Adrenal gland (tissue), 12 donors: ENCODE measurements around the gene DGAT2. TPM values are rescaled to one million over a fixed set of nuclear protein-coding genes. Genes with fewer than 3 reads are reported as not detected.

Experiments used
- DNase-seq, 7 donors: peaks; one replicate each; pipeline ENCODE4 v3.0.0-alpha.2; 2019 to 2020
- H3K27ac ChIP-seq, 5 donors: fragments of 200-600 bp; sonication (generic) in 4 of 5; 1 replicate in 3 of 5; 2 replicates in 2 of 5; pipeline versions ENCODE4 v1.5.1 to v1.8.0; 2016 to 2020; ENCODE audit warnings: mild to moderate bottlenecking in 1 of 5
- H3K27me3 ChIP-seq: fragments of 200-600 bp; 2 replicates; pipeline ENCODE4 v1.8.0; 2021
- H3K36me3 ChIP-seq, 2 donors: fragments of 200-600 bp; replicated peaks in 1 of 2; 1 replicate in 1 of 2; 2 replicates in 1 of 2; pipeline versions ENCODE4 v1.5.1 to v1.8.0; 2018 to 2022
- H3K4me1 ChIP-seq, 2 donors: fragments of 200-600 bp; replicated peaks in 1 of 2; 1 replicate in 1 of 2; 2 replicates in 1 of 2; pipeline versions ENCODE4 v1.5.1 to v1.8.0; 2018 to 2021
- H3K4me3 ChIP-seq, 4 donors: fragments of 200-600 bp; sonication (generic) in 3 of 4; one replicate each; pipeline ENCODE4 v1.5.1; 2016 to 2018
- H3K9me3 ChIP-seq, 3 donors: fragments of 200-600 bp; sonication (generic) in 1 of 3; replicated peaks in 1 of 3; 1 replicate in 2 of 3; 2 replicates in 1 of 3; pipeline versions ENCODE4 v1.5.1 to v1.8.0; 2016 to 2021
- POLR2A ChIP-seq, 2 donors: fragments of 450-650 bp; IDR thresholded peaks; one replicate each; pipeline ENCODE4 v1.6.1; 2017; ENCODE audit warnings: antibody characterized with exemption in 2 of 2, mild to moderate bottlenecking in 2 of 2, moderate library complexity in 1 of 2
- WGBS, 4 donors: extraction: QIAGEN DNeasy Blood & Tissue Kit in 2 of 4; methylation state at CpG; one replicate each; pipeline versions ENCODE4 v1.1.5 to v1.1.7; 2013 to 2017; 5-methylcytosine and 5-hydroxymethylcytosine counted together
- intact Hi-C, 2 donors: fragments of 100-400 bp; cut with DNase I; formaldehyde crosslinking; loops; one replicate each; pipeline versions ENCODE4 v1.14.1 to v1.15.0; 2022 to 2023
- polyA plus RNA-seq, 3 donors: library from polyadenylated mRNA; stranded (reverse); fragments of 200-250 nt in 2 of 3; fragments of 350-450 nt in 1 of 3; fragmentation: Illumina TruSeq in 1 of 3; extraction: RNeasy Lipid Tissue Mini Kit (QIAGEN cat#74804) in 1 of 3; gene quantifications; one replicate each; pipeline ENCODE4 v1.2.3, GENCODE V29; 2013 to 2014
- total RNA-seq, 9 donors: library from RNA; depleted of rRNA in 4 of 9; stranded (reverse); fragments of >200 nt in 4 of 9; fragments of 120-200 nt in 1 of 9; fragmentation: NEBNext Ultra II Directional in 1 of 9; extraction: Animal tissue kit (Norgen Biotek cat#: 25700) in 1 of 9; gene quantifications; one replicate each; pipeline versions ENCODE4 v1.1.0 to v1.2.4, GENCODE V29; 2013 to 2023
- TF ChIP-seq, protein P1 (sequence below), 6 experiments: fragments of 450-650 bp in 4 of 6; fragments of 200-600 bp in 2 of 6; sonication (generic) in 1 of 6; IDR thresholded peaks; 1 replicate in 5 of 6; 2 replicates in 1 of 6; pipeline versions ENCODE4 v1.5.1 to v1.8.0; 2016 to 2021; ENCODE audit warnings: antibody characterized with exemption in 6 of 6, mild to moderate bottlenecking in 2 of 6, moderate library complexity in 1 of 6
- donor health status: healthy with polysubstance abuse.
- donor health status: Bipolar disorder and iron deficiency.
- donor health status: DM: yes; HTN: yes; CAD: no.
- donor health status: DM: no; HTN: no; CAD: no.
- donor health status: DM: no; HTN: no; CAD: no.
- donor health status: DM: yes; HTN: yes; CAD: no.

The DGAT2 gene
- total and polyA plus RNA-seq, 12 donors = 2.1 to 79.2 (median 7.5) TPM

DNA sequence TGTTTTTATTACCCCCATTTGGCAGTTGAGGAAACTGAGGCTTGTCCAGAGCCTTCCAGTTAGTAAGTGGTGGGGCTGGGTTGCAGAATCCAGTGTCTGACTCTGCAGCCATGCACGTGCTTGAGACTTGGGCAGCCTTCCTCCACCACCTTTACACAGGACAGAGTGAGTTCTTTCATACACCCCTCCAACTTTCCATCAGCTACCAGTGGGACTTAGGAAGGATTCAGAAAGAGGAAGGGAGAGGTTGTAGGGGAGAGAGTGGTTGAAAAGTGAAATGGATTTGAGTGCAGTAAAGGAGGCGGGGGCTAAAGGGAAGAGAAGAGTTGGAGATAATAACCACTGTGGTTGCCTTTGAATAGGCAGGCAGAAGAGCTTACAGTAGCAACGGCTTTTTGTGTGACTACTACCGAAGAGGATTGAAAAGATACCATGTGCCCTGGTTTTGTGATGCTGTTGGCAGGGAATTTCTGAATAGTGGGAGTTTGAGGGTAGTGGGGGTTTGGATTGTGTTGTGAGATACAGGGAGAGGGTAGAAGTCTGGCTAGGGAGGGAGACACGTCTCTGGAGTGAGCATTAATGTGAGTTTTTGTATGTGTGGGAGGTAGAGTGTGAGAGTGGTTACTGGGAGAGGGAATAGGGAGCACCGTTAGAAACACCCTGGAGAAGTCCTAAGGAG, 48.1 kb downstream of the DGAT2 start:
- H3K36me3 ChIP-seq = no peaks in the 10 kb centered on the region
- intact Hi-C loops = no loop called here

DNA sequence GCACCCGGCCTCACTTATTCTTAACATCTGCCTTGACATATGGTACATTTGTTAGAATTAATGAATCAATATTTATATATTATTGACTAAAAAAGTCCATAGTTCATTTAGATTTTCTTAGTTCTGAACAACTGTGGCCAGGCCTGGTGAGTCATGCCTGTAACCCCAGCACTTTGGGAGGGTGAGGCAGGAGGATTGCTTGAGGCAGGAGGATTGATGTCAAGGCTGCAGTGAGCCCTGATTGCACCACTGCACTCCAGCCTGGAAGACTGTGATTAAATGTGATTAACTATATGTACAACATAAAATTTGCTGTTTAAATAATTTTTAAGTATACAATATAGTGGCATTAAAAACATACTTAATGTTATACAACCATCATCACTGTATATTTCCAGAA, 52.1 kb downstream of the DGAT2 start:
- Histone ChIP-seq H3K4me3 (no peak overlapping the region), H3K36me3 (no peaks in the 10 kb centered on the region), H3K4me1 (peaks cover 24 to 54% of the 10 kb centered on the region in 2 donors), H3K9me3 (no peaks in the 10 kb centered on the region), H3K27ac (peak overlapping the region in 3 of 5 donors; percentile 47 to 58 (median 48)), H3K27me3 (no peaks in the 10 kb centered on the region)
- 60 to 100% (median 95%) methylated on average over 1 of the region's 1 CpG for WGBS, 4 donors
- peak; percentile 51 to 83 (median 73) for DNase-seq
- no peak for TF ChIP-seq POLR2A (IDR thresholded peaks at IDR 0.05)
- TF ChIP-seq, protein P1, sequence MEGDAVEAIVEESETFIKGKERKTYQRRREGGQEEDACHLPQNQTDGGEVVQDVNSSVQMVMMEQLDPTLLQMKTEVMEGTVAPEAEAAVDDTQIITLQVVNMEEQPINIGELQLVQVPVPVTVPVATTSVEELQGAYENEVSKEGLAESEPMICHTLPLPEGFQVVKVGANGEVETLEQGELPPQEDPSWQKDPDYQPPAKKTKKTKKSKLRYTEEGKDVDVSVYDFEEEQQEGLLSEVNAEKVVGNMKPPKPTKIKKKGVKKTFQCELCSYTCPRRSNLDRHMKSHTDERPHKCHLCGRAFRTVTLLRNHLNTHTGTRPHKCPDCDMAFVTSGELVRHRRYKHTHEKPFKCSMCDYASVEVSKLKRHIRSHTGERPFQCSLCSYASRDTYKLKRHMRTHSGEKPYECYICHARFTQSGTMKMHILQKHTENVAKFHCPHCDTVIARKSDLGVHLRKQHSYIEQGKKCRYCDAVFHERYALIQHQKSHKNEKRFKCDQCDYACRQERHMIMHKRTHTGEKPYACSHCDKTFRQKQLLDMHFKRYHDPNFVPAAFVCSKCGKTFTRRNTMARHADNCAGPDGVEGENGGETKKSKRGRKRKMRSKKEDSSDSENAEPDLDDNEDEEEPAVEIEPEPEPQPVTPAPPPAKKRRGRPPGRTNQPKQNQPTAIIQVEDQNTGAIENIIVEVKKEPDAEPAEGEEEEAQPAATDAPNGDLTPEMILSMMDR (IDR thresholded peaks at IDR 0.05) = no peak
- intact Hi-C loops = no loop called here

More for the DNA sequence above, 48.1 kb downstream of the DGAT2 start:
- Histone ChIP-seq H3K27ac (peak overlapping the region in 3 of 5 donors; percentile 15 to 44 (median 19)), H3K9me3 (no peaks in the 10 kb centered on the region), H3K4me1 (peaks cover 18 to 37% of the 10 kb centered on the region in 2 donors), H3K4me3 (peak overlapping the region in 2 of 4 donors; percentile 78 to 96), H3K27me3 (no peaks in the 10 kb centered on the region)
- DNase-seq = peak in 2 of 7 donors; percentile 24 to 27
- 14 to 15% (median 14%) methylated on average over 6 of the region's 6 CpGs for WGBS, 4 donors
- TF ChIP-seq, protein P1 (IDR thresholded peaks at IDR 0.05) = no peak
- TF ChIP-seq POLR2A (IDR thresholded peaks at IDR 0.05) = peak in 1 of 2 donors; percentile 18

DNA sequence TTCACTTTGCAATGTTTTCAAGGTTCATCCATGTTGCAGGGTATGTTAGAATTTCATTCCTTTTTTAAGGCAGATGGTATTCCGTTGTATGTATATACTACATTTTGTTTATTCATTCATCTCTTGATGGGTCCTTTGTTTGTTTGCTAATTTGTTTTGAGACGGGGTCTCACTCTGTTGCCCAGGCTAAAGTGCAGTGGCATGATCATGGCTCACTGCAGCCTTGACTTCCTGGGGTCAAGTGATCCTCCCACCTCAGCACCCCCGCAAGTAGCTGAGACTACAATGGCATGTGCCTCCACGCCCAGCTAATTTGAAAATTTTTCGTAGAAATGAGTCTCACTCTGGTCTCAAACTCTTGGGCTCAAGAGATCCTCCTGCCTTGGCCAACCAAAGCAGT, 52.6 kb downstream of the DGAT2 start:
- intact Hi-C loops = no loop called here
- Histone ChIP-seq H3K27me3 (no peaks in the 10 kb centered on the region), H3K4me1 (peaks cover 21 to 57% of the 10 kb centered on the region in 2 donors), H3K36me3 (no peaks in the 10 kb centered on the region), H3K9me3 (no peaks in the 10 kb centered on the region), H3K27ac (peak overlapping the region in 2 of 5 donors; percentile 11 to 15), H3K4me3 (no peak overlapping the region)
- no peak for DNase-seq
- 69 to 96% (median 95%) methylated on average over 5 of the region's 5 CpGs for WGBS, 4 donors
- TF ChIP-seq, protein P1 (IDR thresholded peaks at IDR 0.05) = no peak
- no peak for TF ChIP-seq POLR2A (IDR thresholded peaks at IDR 0.05)

DNA sequence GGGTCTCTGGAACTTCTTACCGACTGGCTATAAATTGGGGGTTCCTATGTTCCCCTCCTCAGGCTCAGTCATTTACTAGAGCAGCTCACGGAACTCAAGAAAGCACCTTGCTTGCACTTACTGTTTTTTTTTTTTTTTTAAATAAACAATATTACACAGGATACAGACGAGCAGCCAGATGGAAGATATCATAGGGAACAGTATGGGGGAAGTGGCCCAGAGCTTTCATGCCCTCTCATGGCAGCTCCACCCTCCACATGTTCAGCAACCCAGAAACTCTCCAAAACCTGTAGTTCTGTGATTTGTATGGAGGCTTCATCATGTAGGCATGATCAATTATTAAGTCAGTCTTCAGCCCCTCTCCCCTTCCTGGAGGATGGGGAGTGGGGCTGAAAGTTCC, 54.0 kb downstream of the DGAT2 start:
- DNase-seq = no peak
- Histone ChIP-seq H3K4me1 (peaks cover 10 to 56% of the 10 kb centered on the region in 2 donors), H3K36me3 (no peaks in the 10 kb centered on the region), H3K27me3 (no peaks in the 10 kb centered on the region), H3K4me3 (no peak overlapping the region), H3K9me3 (no peaks in the 10 kb centered on the region), H3K27ac (no peak overlapping the region)
- intact Hi-C loops = no loop called here
- 72 to 83% (median 79%) methylated on average over 3 of the region's 3 CpGs for WGBS, 4 donors
- TF ChIP-seq POLR2A (IDR thresholded peaks at IDR 0.05) = no peak
- TF ChIP-seq, protein P1 (IDR thresholded peaks at IDR 0.05) = no peak
